Measurements from ENCODE around the gene ACO2. TPM values are rescaled to one million over a fixed set of nuclear protein-coding genes. Genes with fewer than 3 reads are reported as not detected.

The ACO2 gene
- total RNA-seq, 2 donors from 2014 or later, result 32.7 to 75.5 TPM

- DNase-seq, result no peak
- TF ChIP-seq CTCF (IDR thresholded peaks at IDR 0.05) (no peak), POLR2A (IDR thresholded peaks at IDR 0.05) (no peak)
- Histone ChIP-seq H3K9me3 (no peaks in the 10 kb centered on the region), H3K4me3 (no peak overlapping the region), H3K36me3 (replicated peaks in 1 of 2; ENCODE audit: insufficient read depth in 1 of 2, low read depth in 2 of 2) (peaks cover 0 to 17% of the 10 kb centered on the region in 2 donors), H3K27me3 (no peaks in the 10 kb centered on the region), H3K4me1 (peaks cover 24% of the 10 kb centered on the region), H3K27ac (peak overlapping the region in 1 of 4 donors; percentile 21)
- WGBS, 2 donors, result 75 to 92% methylated on average over 5 of the region's 5 CpGs
- ATAC-seq, result no peak
- intact Hi-C loops (cut with DNase I), result loop anchor here (10.0 kb wide), 1 partner anchor 59 kb away; no protein-coding TSS in a partner anchor
Measured at GRCh38 chr22:41513391-41513790, 44.5 kb downstream of the ACO2 start.

GRCh38 chr22:41516462-41516861 lies 47.5 kb downstream of the ACO2 start:
- no peaks in the 10 kb centered on the region for H3K9me3 ChIP-seq
- H3K4me1 ChIP-seq, result peaks cover 10% of the 10 kb centered on the region
- no peak for ATAC-seq
- TF ChIP-seq CTCF (IDR thresholded peaks at IDR 0.05) (no peak), POLR2A (IDR thresholded peaks at IDR 0.05) (no peak)
- H3K27me3 ChIP-seq, result no peaks in the 10 kb centered on the region
- H3K27ac ChIP-seq, result no peak overlapping the region
- no peak for DNase-seq
- intact Hi-C loops (cut with DNase I), result loop anchor here (5.0 to 10.0 kb wide), 2 partner anchors 62 to 119 kb away; no protein-coding TSS in a partner anchor
- no peak overlapping the region for H3K4me3 ChIP-seq
- WGBS, 2 donors, result 89 to 93% methylated on average over 8 of the region's 8 CpGs
- peaks cover 0 to 16% of the 10 kb centered on the region in 2 donors for H3K36me3 ChIP-seq (replicated peaks in 1 of 2; ENCODE audit: insufficient read depth in 1 of 2, low read depth in 2 of 2)

- Histone ChIP-seq H3K9me3 (no peaks in the 10 kb centered on the region), H3K27me3 (no peaks in the 10 kb centered on the region), H3K4me1 (peaks cover under 1% of the 10 kb centered on the region), H3K4me3 (no peak overlapping the region), H3K36me3 (replicated peaks in 1 of 2; ENCODE audit: insufficient read depth in 1 of 2, low read depth in 2 of 2) (peaks cover 0 to 11% of the 10 kb centered on the region in 2 donors), H3K27ac (peak overlapping the region in 2 of 4 donors; percentile 35 to 43)
- DNase-seq (peak; percentile 73 to 84 (median 81)), ATAC-seq (peak; percentile 78)
- 46 to 53% methylated on average over 10 to 19 of the region's 22 CpGs for WGBS, 2 donors
- intact Hi-C loops (cut with DNase I), result loop anchor here (5.0 to 10.0 kb wide), 2 partner anchors 63 to 120 kb away; no protein-coding TSS in a partner anchor
- TF ChIP-seq POLR2A (IDR thresholded peaks at IDR 0.05), result no peak
- TF ChIP-seq CTCF (IDR thresholded peaks at IDR 0.05), result peak; percentile 79 to 91 (median 87)
Measured at GRCh38 chr22:41517172-41518047, 48.5 kb downstream of the ACO2 start.

- intact Hi-C loops (cut with DNase I), result loop anchor here (5.0 to 10.0 kb wide), 2 partner anchors 63 to 121 kb away; no protein-coding TSS in a partner anchor
- no peak for DNase-seq
- TF ChIP-seq CTCF (IDR thresholded peaks at IDR 0.05) (no peak), POLR2A (IDR thresholded peaks at IDR 0.05) (no peak)
- no peaks in the 10 kb centered on the region for H3K9me3 ChIP-seq
- H3K36me3 ChIP-seq (replicated peaks in 1 of 2; ENCODE audit: insufficient read depth in 1 of 2, low read depth in 2 of 2), result peaks cover 0 to 10% of the 10 kb centered on the region in 2 donors
- H3K4me1 ChIP-seq, result peaks cover 3% of the 10 kb centered on the region
- 68% methylated on average over 5 to 7 of the region's 7 CpGs for WGBS, 2 donors
- H3K27me3 ChIP-seq, result no peaks in the 10 kb centered on the region
- ATAC-seq, result no peak
- no peak overlapping the region for H3K4me3 ChIP-seq
- peak overlapping the region in 2 of 4 donors; percentile 35 to 43 for H3K27ac ChIP-seq
Measured at GRCh38 chr22:41518048-41518347, 49.1 kb downstream of the ACO2 start.

All from body of pancreas (tissue), 4 donors.